NCI-H748 treated with DMSO at 0.1 percent for 48 hours (cell line): Measurements from ENCODE around the gene DPYSL5.
"Not testable (repeated sequence)": the region's sequence is repeated elsewhere in the genome, so short reads cannot be mapped to it uniquely, and the experiment has no call there.

Experiments
- DNase-seq: peaks from one replicate; lab custom pipeline; 2025; lab: John Stamatoyannopoulos, UW

Gene DPYSL5

GRCh38 chr2:26875065-26875634, 27.2 kb downstream of the DPYSL5 start:
- no peak for DNase-seq

GRCh38 chr2:26875808-26876207, 27.9 kb downstream of the DPYSL5 start:
- DNase-seq: no peak

GRCh38 chr2:26876260-26876659, 28.3 kb downstream of the DPYSL5 start:
- no peak for DNase-seq

- DNase-seq: no peak
Observed at GRCh38 chr2:26877276-26877675, 29.3 kb downstream of the DPYSL5 start.

GRCh38 chr2:26880161-26880560, 32.2 kb downstream of the DPYSL5 start:
- DNase-seq: no peak

GRCh38 chr2:26880910-26881435, 33.0 kb downstream of the DPYSL5 start:
- DNase-seq: no peak

GRCh38 chr2:26882220-26882619, 34.3 kb downstream of the DPYSL5 start:
- DNase-seq: not testable (repeated sequence)

- DNase-seq: no peak
Observed at GRCh38 chr2:26883956-26884355, 36.0 kb downstream of the DPYSL5 start.

- no peak for DNase-seq
Observed at GRCh38 chr2:26884486-26884885, 36.6 kb downstream of the DPYSL5 start.

- DNase-seq: no peak
Observed at GRCh38 chr2:26885651-26886329, 37.9 kb downstream of the DPYSL5 start.

- DNase-seq: no peak
Observed at GRCh38 chr2:26886736-26887135, 38.8 kb downstream of the DPYSL5 start.

GRCh38 chr2:26887151-26887550, 39.2 kb downstream of the DPYSL5 start:
- no peak for DNase-seq

- no peak for DNase-seq
Observed at GRCh38 chr2:26889796-26890195, 41.9 kb downstream of the DPYSL5 start.

- no peak for DNase-seq
Observed at GRCh38 chr2:26890341-26891000, 42.5 kb downstream of the DPYSL5 start.

- DNase-seq: no peak
Observed at GRCh38 chr2:26892133-26892532, 44.2 kb downstream of the DPYSL5 start.

GRCh38 chr2:26892922-26893524, 45.1 kb downstream of the DPYSL5 start:
- no peak for DNase-seq

- no peak for DNase-seq
Observed at GRCh38 chr2:26894136-26894535, 46.2 kb downstream of the DPYSL5 start.

GRCh38 chr2:26897807-26898479, 50.0 kb downstream of the DPYSL5 start:
- no peak for DNase-seq

- DNase-seq: no peak
Observed at GRCh38 chr2:26898480-26899078, 50.6 kb downstream of the DPYSL5 start.

- no peak for DNase-seq
Observed at GRCh38 chr2:26899500-26900164, 51.7 kb downstream of the DPYSL5 start.

- no peak for DNase-seq
Observed at GRCh38 chr2:26900831-26901321, 52.9 kb downstream of the DPYSL5 start.
